IPS-15b (cell line): ENCODE measurements around the gene GNPTG.

ENCODE experiments used
- H3K27me3 ChIP-seq: one replicate; pipeline ENCODE4 v1.6.1; 2013; ENCODE audit warnings: low read length; ENCODE audit not compliant: control insufficient read depth, insufficient read depth
- H3K36me3 ChIP-seq: one replicate; pipeline ENCODE4 v1.6.1; 2013; ENCODE audit warnings: low read length; ENCODE audit not compliant: control insufficient read depth, insufficient read depth
- H3K4me1 ChIP-seq: one replicate; pipeline ENCODE4 v1.6.1; 2013; ENCODE audit warnings: mild to moderate bottlenecking, low read length; ENCODE audit not compliant: control insufficient read depth, insufficient read depth
- H3K4me3 ChIP-seq: one replicate; pipeline ENCODE4 v1.5.1; 2013; ENCODE audit warnings: low read depth, low read length
- H3K9ac ChIP-seq: one replicate; pipeline ENCODE4 v1.6.1; 2013; ENCODE audit warnings: low read depth, mild to moderate bottlenecking, low read length
- H3K9me3 ChIP-seq: one replicate; pipeline ENCODE4 v1.6.1; 2013; ENCODE audit warnings: mild to moderate bottlenecking, low read length; ENCODE audit not compliant: control insufficient read depth, insufficient read depth

The GNPTG gene

GRCh38 chr16:1385232-1385631 is 33.5 kb downstream of the GNPTG start:
- Histone ChIP-seq H3K9ac (no peak overlapping the region), H3K36me3 (peaks cover 7% of the 10 kb centered on the region), H3K4me3 (no peak overlapping the region), H3K9me3 (no peaks in the 10 kb centered on the region), H3K27me3 (no peaks in the 10 kb centered on the region), H3K4me1 (no peaks in the 10 kb centered on the region)

- H3K27me3 ChIP-seq: no peaks in the 10 kb centered on the region
- peaks cover 11% of the 10 kb centered on the region for H3K36me3 ChIP-seq
- no peaks in the 10 kb centered on the region for H3K9me3 ChIP-seq
- H3K9ac ChIP-seq: no peak overlapping the region
- H3K4me3 ChIP-seq: no peak overlapping the region
- H3K4me1 ChIP-seq: no peaks in the 10 kb centered on the region
Measured at GRCh38 chr16:1387331-1387730, 35.6 kb downstream of the GNPTG start.

DNA sequence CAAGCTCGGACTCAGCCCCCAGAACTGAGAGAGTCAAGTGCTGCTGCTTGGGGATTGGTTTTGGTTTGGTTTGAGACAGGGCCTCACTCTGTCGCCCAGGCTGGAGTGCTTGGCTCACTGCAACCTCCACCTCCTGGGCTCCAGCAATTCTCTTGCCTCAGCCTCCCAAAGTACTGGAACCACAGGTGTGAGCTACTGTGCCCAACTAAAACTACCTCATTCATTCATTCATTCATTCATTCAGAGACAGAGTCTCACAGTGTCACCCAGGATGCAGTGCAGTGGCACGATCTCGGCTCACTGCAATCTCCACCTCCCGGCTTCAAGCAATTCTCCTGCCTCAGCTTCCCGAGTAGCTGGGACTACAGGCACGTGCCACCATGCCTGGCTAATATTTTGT is 38.0 kb downstream of the GNPTG start:
- H3K4me3 ChIP-seq: no peak overlapping the region
- H3K9me3 ChIP-seq: no peaks in the 10 kb centered on the region
- H3K9ac ChIP-seq: no peak overlapping the region
- H3K36me3 ChIP-seq: peaks cover 13% of the 10 kb centered on the region
- no peaks in the 10 kb centered on the region for H3K4me1 ChIP-seq
- H3K27me3 ChIP-seq: no peaks in the 10 kb centered on the region

DNA sequence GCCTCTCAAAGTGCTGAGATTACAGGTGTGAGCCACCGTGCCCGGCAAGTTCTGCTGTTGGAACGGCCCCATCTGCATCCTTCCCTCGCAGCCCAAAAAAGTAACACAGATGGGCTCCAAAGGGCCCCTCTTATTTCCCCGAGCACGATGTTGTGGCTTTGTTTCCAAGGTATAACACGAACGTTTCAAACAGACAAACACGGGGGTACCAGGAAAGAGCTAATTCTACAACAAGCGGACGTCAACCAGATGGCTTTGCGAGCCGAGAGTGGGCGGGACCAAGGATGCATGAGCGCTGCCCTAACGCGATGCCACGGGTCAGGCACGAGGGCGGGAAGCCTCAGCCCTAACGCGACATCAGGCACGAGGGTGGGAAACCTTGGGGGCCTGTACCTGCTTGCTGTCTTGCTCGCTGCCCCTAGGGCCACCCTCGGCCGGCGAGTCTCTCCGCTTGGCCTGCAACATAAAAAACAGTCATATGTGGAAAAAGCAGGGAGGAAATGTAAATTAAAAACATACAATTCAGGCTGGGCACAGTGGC is 38.6 kb downstream of the GNPTG start:
- H3K9ac ChIP-seq: no peak overlapping the region
- peaks cover 12% of the 10 kb centered on the region for H3K36me3 ChIP-seq
- no peaks in the 10 kb centered on the region for H3K27me3 ChIP-seq
- H3K4me1 ChIP-seq: no peaks in the 10 kb centered on the region
- no peaks in the 10 kb centered on the region for H3K9me3 ChIP-seq
- no peak overlapping the region for H3K4me3 ChIP-seq

GRCh38 chr16:1392826-1393225 is 41.1 kb downstream of the GNPTG start:
- Histone ChIP-seq H3K9ac (no peak overlapping the region), H3K36me3 (peaks cover 10% of the 10 kb centered on the region), H3K9me3 (no peaks in the 10 kb centered on the region), H3K27me3 (no peaks in the 10 kb centered on the region), H3K4me1 (no peaks in the 10 kb centered on the region), H3K4me3 (no peak overlapping the region)

GRCh38 chr16:1393613-1394176 is 42.0 kb downstream of the GNPTG start:
- Histone ChIP-seq H3K36me3 (peaks cover 10% of the 10 kb centered on the region), H3K4me1 (no peaks in the 10 kb centered on the region), H3K4me3 (no peak overlapping the region), H3K27me3 (no peaks in the 10 kb centered on the region), H3K9me3 (no peaks in the 10 kb centered on the region), H3K9ac (no peak overlapping the region)

DNA sequence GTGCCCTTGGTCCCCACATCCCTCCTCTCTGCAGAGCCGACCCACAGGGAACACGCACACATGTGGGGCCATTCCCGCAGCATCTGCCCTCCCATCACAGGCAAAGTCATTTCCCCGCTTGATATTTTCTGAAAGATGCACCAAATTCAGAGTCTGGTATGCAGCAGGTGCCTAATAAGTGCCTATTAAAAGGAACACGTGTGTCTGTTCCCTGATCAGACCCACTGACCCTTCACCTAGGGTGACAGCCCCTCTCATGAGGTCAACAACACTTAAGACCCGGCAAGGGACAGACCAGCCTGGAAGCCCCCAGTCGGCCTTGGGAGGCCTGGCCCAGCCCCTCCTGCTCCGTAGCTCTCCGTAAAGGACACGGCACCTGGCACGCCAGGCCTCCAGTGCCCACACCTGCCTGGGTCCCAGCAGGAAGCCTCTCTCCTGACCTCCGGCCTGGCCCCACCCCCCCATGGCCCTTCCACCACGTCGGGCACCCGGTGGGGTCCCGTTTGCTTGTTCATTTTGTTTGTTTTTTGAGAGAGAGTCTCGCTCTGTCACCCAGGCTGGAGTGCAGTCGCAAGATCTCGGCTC is 42.7 kb downstream of the GNPTG start:
- Histone ChIP-seq H3K4me3 (no peak overlapping the region), H3K9me3 (no peaks in the 10 kb centered on the region), H3K9ac (no peak overlapping the region), H3K27me3 (no peaks in the 10 kb centered on the region), H3K4me1 (no peaks in the 10 kb centered on the region), H3K36me3 (peaks cover 12% of the 10 kb centered on the region)

DNA sequence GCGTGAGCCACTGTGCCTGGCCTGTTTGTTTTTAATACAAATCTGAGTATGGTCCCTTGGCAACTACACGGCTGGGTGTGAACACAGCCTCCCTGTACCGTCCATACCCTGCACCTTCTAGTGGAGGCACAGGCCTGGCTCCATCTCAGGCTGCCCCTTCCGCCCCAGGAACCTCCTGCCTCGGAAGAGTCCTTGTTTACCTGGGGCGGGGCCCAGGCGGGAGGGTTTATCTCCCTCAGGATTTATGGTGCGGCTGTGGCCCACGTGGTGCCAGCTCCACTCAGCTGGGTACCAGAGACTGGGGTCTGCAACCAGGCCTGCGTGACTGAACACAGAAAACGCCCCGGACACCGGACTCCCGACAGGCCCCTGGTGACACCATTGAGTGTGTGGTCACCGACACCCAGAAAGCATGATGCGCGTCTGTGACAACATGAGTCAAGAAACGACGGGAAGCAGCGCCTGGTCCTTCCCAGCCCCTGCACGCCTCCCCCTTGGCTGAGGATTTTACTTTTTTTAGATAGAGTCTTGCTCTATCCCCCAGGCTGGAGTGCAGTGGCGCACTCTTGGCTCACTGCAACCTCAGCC is 43.8 kb downstream of the GNPTG start:
- H3K9ac ChIP-seq: no peak overlapping the region
- H3K9me3 ChIP-seq: no peaks in the 10 kb centered on the region
- no peaks in the 10 kb centered on the region for H3K4me1 ChIP-seq
- no peak overlapping the region for H3K4me3 ChIP-seq
- no peaks in the 10 kb centered on the region for H3K27me3 ChIP-seq
- peaks cover 10% of the 10 kb centered on the region for H3K36me3 ChIP-seq

DNA sequence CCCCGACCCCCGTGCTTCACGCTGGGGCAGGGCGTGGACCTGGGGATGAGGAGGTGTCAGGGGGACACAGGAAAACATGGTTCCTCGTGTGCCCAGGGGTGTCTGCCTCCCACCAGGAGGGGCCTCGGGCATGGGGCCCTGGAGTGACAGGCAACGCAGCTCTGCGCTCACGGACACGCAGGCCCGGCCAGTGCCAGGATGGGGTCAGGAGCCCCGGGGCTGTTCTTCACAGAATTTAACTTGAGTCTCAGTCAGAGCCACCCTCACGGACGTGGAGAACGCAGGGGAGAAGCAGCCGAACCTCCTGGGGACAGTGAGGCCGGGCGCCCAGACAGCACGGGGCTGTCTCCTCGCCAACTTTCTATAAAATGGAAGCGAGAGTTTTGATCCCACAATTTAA is 46.0 kb downstream of the GNPTG start:
- H3K4me3 ChIP-seq: no peak overlapping the region
- no peaks in the 10 kb centered on the region for H3K4me1 ChIP-seq
- no peaks in the 10 kb centered on the region for H3K27me3 ChIP-seq
- H3K9ac ChIP-seq: no peak overlapping the region
- peaks cover 16% of the 10 kb centered on the region for H3K36me3 ChIP-seq
- no peaks in the 10 kb centered on the region for H3K9me3 ChIP-seq

- no peaks in the 10 kb centered on the region for H3K9me3 ChIP-seq
- H3K9ac ChIP-seq: no peak overlapping the region
- H3K4me1 ChIP-seq: no peaks in the 10 kb centered on the region
- peaks cover 19% of the 10 kb centered on the region for H3K36me3 ChIP-seq
- no peak overlapping the region for H3K4me3 ChIP-seq
- H3K27me3 ChIP-seq: no peaks in the 10 kb centered on the region
Measured at GRCh38 chr16:1398351-1398750, 46.6 kb downstream of the GNPTG start.

- Histone ChIP-seq H3K9me3 (no peaks in the 10 kb centered on the region), H3K27me3 (no peaks in the 10 kb centered on the region), H3K4me3 (no peak overlapping the region), H3K36me3 (peaks cover 16% of the 10 kb centered on the region), H3K4me1 (no peaks in the 10 kb centered on the region), H3K9ac (no peak overlapping the region)
Measured at GRCh38 chr16:1398826-1399581, 47.3 kb downstream of the GNPTG start.
